Brain microvascular endothelial cell (primary cell): ENCODE measurements around the gene C6orf47.

ENCODE experiments used
- DNase-seq: peaks from one replicate; pipeline ENCODE4 v3.0.0-alpha.2; 2020
- H3K27ac ChIP-seq: fragments of 250-450 bp; sonication (Bioruptor Pico); 2 replicates; pipeline ENCODE4 v1.5.1; 2020; ENCODE audit warnings: mild to moderate bottlenecking, moderate library complexity
- H3K27me3 ChIP-seq: fragments of 250-450 bp; sonication (Bioruptor Pico); replicated peaks from 2 replicates; pipeline ENCODE4 v1.5.1; 2020; ENCODE audit warnings: mild to moderate bottlenecking
- H3K36me3 ChIP-seq: fragments of 250-450 bp; sonication (Bioruptor Pico); replicated peaks from 2 replicates; pipeline ENCODE4 v1.5.1; 2020; ENCODE audit warnings: mild to moderate bottlenecking
- H3K4me3 ChIP-seq: 2 replicates; pipeline ENCODE4 v1.5.1; 2011; ENCODE audit warnings: low read depth, mild to moderate bottlenecking, control low read depth, low read length, moderate library complexity
- CTCF ChIP-seq: IDR thresholded peaks from 2 replicates; pipeline ENCODE4 v1.5.1; 2011; ENCODE audit warnings: low read depth, mild to moderate bottlenecking, moderate library complexity, low read length, control low read depth, inconsistent platforms; ENCODE audit errors: missing control alignments
- in situ Hi-C: cut with HindIII; loops from 2 replicates; pipeline ENCODE4 v1.10.0; 2017; ENCODE audit warnings: low sequenced_read_pairs, low pct_ligation_motif_present

C6orf47 gene

GRCh38 chr6:31676322-31676903 is 15.8 kb upstream of the C6orf47 start:
- in situ Hi-C loops = no loop called here
- no peak for TF ChIP-seq CTCF
- H3K27ac ChIP-seq = no peak overlapping the region
- H3K27me3 ChIP-seq = no peaks in the 10 kb centered on the region
- H3K36me3 ChIP-seq = peaks cover 20% of the 10 kb centered on the region
- no peak for DNase-seq
- no peak overlapping the region for H3K4me3 ChIP-seq

- H3K4me3 ChIP-seq = no peak within 1 kb of the TSS
- H3K27me3 ChIP-seq = no peaks in the 10 kb centered on the region
- DNase-seq = no peak
- TF ChIP-seq CTCF = no peak
- H3K27ac ChIP-seq = no peak within 1 kb of the TSS
- peaks cover 72% of the 10 kb centered on the region for H3K36me3 ChIP-seq
- in situ Hi-C loops = no loop called here
Measured at GRCh38 chr6:31669676-31670075, 9.1 kb upstream of the C6orf47 start, which contains the start of gene LY6G5B. LY6G5B (plus strand) TSS chr6:31669976; CDS start chr6:31670951, 975 bp downstream.

GRCh38 chr6:31666337-31666965 is 5.9 kb upstream of the C6orf47 start:
- no peak for TF ChIP-seq CTCF
- H3K4me3 ChIP-seq = peak overlapping the region; percentile 77
- no peaks in the 10 kb centered on the region for H3K27me3 ChIP-seq
- H3K27ac ChIP-seq = peak overlapping the region; percentile 72
- in situ Hi-C loops = no loop called here
- H3K36me3 ChIP-seq = peaks cover 58% of the 10 kb centered on the region
- no peak for DNase-seq

- peak within 1 kb of the TSS; percentile 72 for H3K27ac ChIP-seq
- no peak for TF ChIP-seq CTCF
- H3K4me3 ChIP-seq = peak within 1 kb of the TSS; percentile 77
- H3K36me3 ChIP-seq = peaks cover 50% of the 10 kb centered on the region
- in situ Hi-C loops = no loop called here
- no peaks in the 10 kb centered on the region for H3K27me3 ChIP-seq
- peak; percentile 98 for DNase-seq
Measured at GRCh38 chr6:31665501-31666336, 5.1 kb upstream of the C6orf47 start, which contains the start of gene CSNK2B. CSNK2B (plus strand) TSS chr6:31666080; CDS start chr6:31666832, 752 bp downstream.

GRCh38 chr6:31664790-31665500 is 4.4 kb upstream of the C6orf47 start, which contains the start of gene GPANK1:
GPANK1 (minus strand) TSS chr6:31664997; CDS start chr6:31664478, 519 bp downstream.
- no peak for TF ChIP-seq CTCF
- Histone ChIP-seq H3K27me3 (no peaks in the 10 kb centered on the region), H3K36me3 (peaks cover 43% of the 10 kb centered on the region), H3K4me3 (peak within 1 kb of the TSS; percentile 77), H3K27ac (peak within 1 kb of the TSS; percentile 72)
- peak; percentile 92 for DNase-seq
- in situ Hi-C loops = no loop called here
